Activated T-helper 2 cell treated with anti-CD3 and anti-CD28 coated beads, Interferon-gamma antibody, Interleukin-2, Interleukin-4, amounts not matched to agents 10 μg/mL and 5 μg/mL and 100 μg/mL, durations not matched to agents 14 hours and 24 hours and 36 hours (primary cell): ENCODE results near the gene CREB3L1. TPM values are rescaled to one million over a fixed set of nuclear protein-coding genes. Genes with fewer than 3 reads are reported as not detected.

Experiments
- DNase-seq: peaks from one replicate; pipeline ENCODE4 v3.0.0; 2021; ENCODE audit warnings: low spot score
- H3K27ac Mint-ChIP-seq: one replicate; pipeline ENCODE4 v1.8.0; 2021; ENCODE audit warnings: mixed read lengths
- H3K27me3 Mint-ChIP-seq: one replicate; pipeline ENCODE4 v1.8.0; 2021; ENCODE audit warnings: low read depth, mixed read lengths
- H3K36me3 Mint-ChIP-seq: one replicate; pipeline ENCODE4 v1.8.0; 2021; ENCODE audit warnings: low read depth, mixed read lengths
- H3K4me1 Mint-ChIP-seq: one replicate; pipeline ENCODE4 v1.8.0; 2021; ENCODE audit warnings: low read depth, mixed read lengths
- H3K4me3 Mint-ChIP-seq: one replicate; pipeline ENCODE4 v1.8.0; 2021; ENCODE audit warnings: low read depth, mild to moderate bottlenecking, moderate library complexity, mixed read lengths
- H3K9me3 Mint-ChIP-seq: one replicate; pipeline ENCODE4 v1.8.0; 2021; ENCODE audit warnings: mixed read lengths
- intact Hi-C: fragments of 100-400 bp; cut with micrococcal nuclease; formaldehyde crosslinking; loops from one replicate; pipeline ENCODE4 v1.15.1; 2023
- total RNA-seq: library from RNA; stranded (reverse); gene quantifications from 2 replicates; pipeline ENCODE4 v1.2.3, GENCODE V29; 2022

CREB3L1 gene
- total RNA-seq, 1 donor from 2014 or later = not detected

DNA sequence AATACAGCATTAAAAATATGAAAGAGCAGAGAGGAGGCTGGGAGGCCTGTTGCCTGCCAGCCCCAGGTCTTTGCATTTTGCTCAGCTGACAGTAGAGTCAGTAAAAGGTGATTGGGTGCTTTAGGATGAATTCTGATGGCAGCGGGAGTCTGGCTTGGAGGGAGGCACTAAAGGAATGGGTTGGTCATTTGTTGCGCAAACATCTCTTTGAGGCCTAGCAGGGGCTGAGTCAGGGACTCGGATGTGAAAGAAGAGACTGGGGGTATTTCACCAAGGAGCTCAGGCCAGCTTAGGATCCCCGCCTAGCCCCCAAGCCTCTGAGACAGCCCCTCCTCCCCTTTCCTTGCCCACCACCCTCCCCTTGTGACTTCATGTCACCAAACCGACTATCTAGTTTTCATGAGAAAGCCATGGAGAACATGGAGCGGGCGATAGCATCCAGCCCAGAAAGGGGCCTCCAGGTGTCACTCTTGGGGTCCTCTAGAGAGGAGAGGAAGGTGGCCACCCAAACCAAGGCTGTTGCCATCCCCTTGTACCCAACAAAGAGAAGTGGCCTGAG is 79.5 kb downstream of the CREB3L1 start:
- intact Hi-C loops = no loop called here
- H3K27ac Mint-ChIP-seq = no peak overlapping the region

DNA sequence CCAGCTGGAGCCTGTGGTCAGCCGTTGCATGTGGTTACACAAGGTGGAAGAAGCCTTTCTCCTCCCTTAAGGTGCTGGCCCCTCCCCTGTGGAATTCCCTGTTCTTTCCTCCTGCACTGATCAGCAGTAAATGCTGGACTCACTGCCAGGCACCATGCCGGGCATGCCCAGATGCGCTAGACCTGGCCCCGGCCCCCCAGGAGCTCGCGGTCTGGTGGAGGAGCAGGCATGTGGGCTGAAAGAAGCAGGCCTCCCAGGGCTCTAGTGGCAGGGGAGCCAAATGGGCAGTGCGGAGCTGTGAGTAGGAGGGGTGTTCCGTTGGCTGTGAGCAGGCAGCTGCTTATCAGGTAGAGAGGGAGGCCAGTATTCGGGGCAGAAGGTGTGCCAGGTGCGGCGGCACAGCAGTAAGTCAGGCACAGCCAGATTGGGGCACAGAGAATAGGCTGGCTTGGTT is 80.0 kb downstream of the CREB3L1 start:
- Mint-ChIP-seq H3K36me3 (peaks cover 11% of the 10 kb centered on the region), H3K4me3 (no peak overlapping the region), H3K4me1 (peaks cover 41% of the 10 kb centered on the region), H3K27me3 (no peaks in the 10 kb centered on the region), H3K9me3 (no peaks in the 10 kb centered on the region), H3K27ac (peak overlapping the region; percentile 5)
- no peak for DNase-seq
- intact Hi-C loops = no loop called here

More for the DNA sequence above, 79.5 kb downstream of the CREB3L1 start:
- H3K36me3 Mint-ChIP-seq = peaks cover 11% of the 10 kb centered on the region
- no peak for DNase-seq
- no peaks in the 10 kb centered on the region for H3K27me3 Mint-ChIP-seq
- H3K4me3 Mint-ChIP-seq = no peak overlapping the region
- peaks cover 40% of the 10 kb centered on the region for H3K4me1 Mint-ChIP-seq
- H3K9me3 Mint-ChIP-seq = no peaks in the 10 kb centered on the region

DNA sequence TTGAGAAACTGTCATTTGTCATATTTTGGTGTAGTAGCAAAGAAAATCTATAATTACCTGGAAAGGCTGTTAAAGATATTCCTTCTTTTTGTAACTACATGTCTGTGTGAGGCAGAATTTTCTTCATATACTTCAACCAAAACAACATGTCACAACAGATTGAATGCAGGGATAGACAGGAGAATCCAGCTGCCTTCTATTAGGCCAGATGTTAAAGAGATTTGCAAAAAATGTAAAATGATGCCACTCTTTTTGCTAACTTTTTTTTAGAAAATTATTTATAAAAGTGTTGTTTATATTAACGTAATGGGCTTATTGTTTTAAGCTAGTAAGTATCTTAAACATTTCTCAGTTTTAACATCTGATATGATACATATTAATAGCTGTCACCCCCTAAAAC is 82.5 kb downstream of the CREB3L1 start:
- H3K4me1 Mint-ChIP-seq = peaks cover 33% of the 10 kb centered on the region
- no peaks in the 10 kb centered on the region for H3K27me3 Mint-ChIP-seq
- intact Hi-C loops = no loop called here
- H3K4me3 Mint-ChIP-seq = no peak overlapping the region
- H3K36me3 Mint-ChIP-seq = peaks cover 3% of the 10 kb centered on the region
- no peak for DNase-seq
- no peak overlapping the region for H3K27ac Mint-ChIP-seq
- no peaks in the 10 kb centered on the region for H3K9me3 Mint-ChIP-seq

DNA sequence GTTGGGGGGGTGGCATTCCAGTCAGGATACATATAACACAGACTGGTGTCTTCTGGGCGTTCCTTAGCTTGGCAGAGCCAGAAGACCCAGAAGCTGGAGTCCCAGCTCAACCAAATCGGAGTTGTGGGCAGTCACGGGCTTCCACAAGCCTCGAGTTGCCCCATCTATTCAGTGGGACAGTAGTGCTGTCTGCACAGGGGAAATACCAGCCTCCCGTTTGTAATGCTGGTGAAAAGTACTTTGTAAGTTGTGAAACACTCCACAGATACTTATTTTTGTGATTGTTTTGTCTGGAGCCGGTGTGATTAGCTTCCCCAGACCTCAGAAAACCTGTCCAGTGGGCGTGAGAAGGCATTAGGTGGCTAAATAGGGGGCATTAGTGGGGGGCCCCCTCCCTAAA is 83.4 kb downstream of the CREB3L1 start:
- H3K4me1 Mint-ChIP-seq = peaks cover 33% of the 10 kb centered on the region
- no peak for DNase-seq
- H3K9me3 Mint-ChIP-seq = no peaks in the 10 kb centered on the region
- H3K36me3 Mint-ChIP-seq = peaks cover 3% of the 10 kb centered on the region
- H3K27me3 Mint-ChIP-seq = no peaks in the 10 kb centered on the region
- intact Hi-C loops = loop anchor here (1.0 kb wide), 1 partner anchor 12 kb away; no protein-coding TSS in a partner anchor
- peak overlapping the region; percentile 86 for H3K27ac Mint-ChIP-seq
- peak overlapping the region; percentile 80 for H3K4me3 Mint-ChIP-seq

DNA sequence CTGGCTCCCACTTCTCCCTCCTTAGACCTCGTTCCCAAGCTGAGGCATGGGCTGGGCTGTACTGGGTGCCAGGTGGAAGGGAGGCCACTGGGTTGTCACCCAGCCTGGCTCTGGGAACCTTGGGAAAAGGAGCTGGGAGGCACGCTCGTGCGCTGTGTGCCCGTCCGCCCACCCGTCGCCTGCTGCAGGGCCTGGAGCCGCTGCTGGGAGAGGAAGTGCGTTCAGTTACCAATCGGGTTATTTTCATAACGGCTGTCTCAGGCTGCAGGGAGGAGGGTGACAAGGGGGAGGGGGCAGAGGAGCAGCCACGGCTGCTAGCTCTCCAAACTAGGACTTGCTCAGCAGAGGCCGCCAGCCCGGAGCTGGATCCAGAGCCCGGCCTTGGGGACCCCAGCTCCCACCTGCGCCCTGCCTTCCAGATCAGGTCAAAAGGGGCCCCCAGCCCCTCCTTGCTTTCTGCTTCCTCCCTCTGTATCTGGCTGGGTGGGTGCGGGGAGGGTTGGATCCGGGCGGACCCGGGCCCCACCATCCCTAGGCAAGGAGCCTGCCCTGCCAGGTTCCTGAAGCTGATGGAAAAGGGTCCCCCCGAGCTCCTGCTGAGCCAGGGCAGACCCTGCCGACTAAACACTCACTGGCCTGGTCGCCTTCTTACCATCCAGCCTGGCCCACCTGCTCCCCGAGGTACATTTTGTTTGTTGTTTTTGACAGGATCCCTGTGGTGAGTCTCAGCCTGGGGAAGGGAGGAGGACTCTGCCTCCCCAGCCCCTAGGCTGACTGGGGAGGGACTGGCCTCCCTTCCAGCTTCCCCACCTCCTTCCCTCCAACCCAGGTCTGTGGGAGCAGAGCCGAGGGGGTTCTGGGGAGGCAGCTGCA is 84.1 kb downstream of the CREB3L1 start:
- peak; percentile 63 for DNase-seq
- peak overlapping the region; percentile 80 for H3K4me3 Mint-ChIP-seq
- no peaks in the 10 kb centered on the region for H3K9me3 Mint-ChIP-seq
- H3K4me1 Mint-ChIP-seq = peaks cover 33% of the 10 kb centered on the region
- no peaks in the 10 kb centered on the region for H3K27me3 Mint-ChIP-seq
- H3K36me3 Mint-ChIP-seq = peaks cover 3% of the 10 kb centered on the region
- peak overlapping the region; percentile 86 for H3K27ac Mint-ChIP-seq
- intact Hi-C loops = loop anchor here (1.0 kb wide), 1 partner anchor 12 kb away; no protein-coding TSS in a partner anchor

DNA sequence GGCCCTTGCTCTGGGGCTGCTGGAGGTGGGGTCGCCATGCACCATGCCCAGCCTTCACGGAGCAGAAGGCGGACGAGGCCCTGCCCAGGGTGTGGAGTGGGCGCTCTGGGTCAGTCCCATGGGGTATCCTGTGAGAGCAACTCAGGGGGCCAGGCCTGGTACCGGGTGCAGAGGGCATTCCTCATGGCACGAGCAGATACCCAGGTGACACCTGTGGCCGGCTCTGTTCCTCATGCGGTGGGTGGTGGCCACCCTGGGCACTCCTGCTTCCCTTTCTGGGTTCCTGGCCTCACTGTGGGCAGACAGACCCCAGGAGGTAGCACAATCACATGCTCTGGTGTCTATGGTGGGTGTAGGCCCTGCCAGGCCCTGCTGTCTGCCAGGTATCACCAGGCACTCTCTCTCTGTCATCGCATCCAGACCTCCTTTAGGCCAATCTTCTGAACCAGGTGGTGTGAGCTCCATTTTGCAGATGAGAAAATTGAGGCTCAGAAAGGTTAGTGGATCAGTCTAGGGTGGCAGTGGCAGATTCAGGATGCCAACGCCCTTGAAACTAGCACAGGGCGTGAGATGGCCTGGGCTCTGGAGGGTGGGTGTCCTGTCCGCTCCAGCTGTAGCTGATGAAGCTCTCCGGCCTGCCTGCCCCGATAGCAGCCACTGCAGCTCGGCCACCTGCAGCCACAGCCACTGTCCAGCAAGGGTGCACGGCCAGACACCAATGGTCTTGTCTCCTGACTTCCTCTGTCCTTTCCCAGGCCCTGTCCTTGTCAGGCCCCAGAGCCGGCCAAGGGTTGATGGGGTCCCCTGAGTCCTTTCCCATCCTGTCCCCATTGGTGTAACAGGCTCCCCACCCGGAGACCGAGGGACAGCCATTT is 84.9 kb downstream of the CREB3L1 start:
- intact Hi-C loops = no loop called here
- Mint-ChIP-seq H3K4me1 (peaks cover 33% of the 10 kb centered on the region), H3K27me3 (no peaks in the 10 kb centered on the region), H3K4me3 (peak overlapping the region; percentile 80), H3K9me3 (no peaks in the 10 kb centered on the region), H3K27ac (peak overlapping the region; percentile 49), H3K36me3 (peaks cover 6% of the 10 kb centered on the region)
- DNase-seq = no peak

DNA sequence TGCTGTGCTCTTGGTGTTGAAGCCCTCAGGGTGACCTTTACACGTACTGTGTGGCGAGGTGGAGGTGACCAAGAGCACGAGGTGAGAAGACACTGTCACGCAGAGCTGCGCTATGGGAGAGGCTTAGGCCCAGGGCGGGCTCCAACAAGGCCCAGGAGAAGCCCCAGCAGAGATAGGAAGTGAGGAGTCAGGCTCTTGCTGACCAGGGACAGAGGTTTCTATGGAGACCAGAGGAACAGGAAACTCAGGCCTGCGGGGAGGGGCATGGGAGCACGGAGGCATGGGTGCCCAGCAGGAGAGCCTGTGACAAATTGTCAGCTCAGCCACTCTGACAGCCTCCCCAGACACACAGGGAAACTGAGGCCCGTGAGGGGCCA is 85.6 kb downstream of the CREB3L1 start:
- Mint-ChIP-seq H3K4me1 (peaks cover 33% of the 10 kb centered on the region), H3K4me3 (peak overlapping the region; percentile 80), H3K27me3 (no peaks in the 10 kb centered on the region), H3K27ac (peak overlapping the region; percentile 49), H3K9me3 (no peaks in the 10 kb centered on the region), H3K36me3 (peaks cover 7% of the 10 kb centered on the region)
- DNase-seq = no peak
- intact Hi-C loops = no loop called here

DNA sequence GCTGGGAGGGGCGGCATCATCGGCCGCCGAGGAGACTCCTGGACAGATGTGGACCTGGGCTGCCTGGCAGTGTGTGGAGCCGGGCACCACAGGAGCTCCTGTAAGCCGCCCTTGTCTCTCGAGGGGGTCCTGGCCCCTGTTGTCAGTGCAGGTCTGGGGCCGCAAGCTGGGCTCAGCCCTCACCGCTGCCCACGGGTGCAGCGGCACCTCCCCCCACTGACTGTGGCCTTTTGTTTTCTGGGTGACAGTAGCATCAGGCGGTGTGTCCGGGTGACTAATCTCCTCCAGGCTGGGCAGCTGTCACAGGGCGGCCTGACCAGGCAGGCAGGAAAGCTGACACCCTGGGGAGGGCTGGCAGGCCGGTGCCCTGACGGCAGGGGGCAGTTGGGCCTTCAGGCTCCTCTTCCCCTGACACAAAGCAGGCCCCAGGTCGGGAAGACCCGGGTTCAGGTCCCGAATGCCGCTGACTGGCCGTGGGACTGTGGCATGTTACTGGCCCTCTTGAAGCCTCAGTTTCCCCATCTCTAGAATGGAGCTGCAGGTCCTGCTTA is 86.1 kb downstream of the CREB3L1 start:
- Mint-ChIP-seq H3K27me3 (no peaks in the 10 kb centered on the region), H3K4me1 (peaks cover 33% of the 10 kb centered on the region), H3K9me3 (no peaks in the 10 kb centered on the region), H3K27ac (no peak overlapping the region), H3K36me3 (peaks cover 10% of the 10 kb centered on the region), H3K4me3 (no peak overlapping the region)
- intact Hi-C loops = no loop called here
- DNase-seq = no peak

DNA sequence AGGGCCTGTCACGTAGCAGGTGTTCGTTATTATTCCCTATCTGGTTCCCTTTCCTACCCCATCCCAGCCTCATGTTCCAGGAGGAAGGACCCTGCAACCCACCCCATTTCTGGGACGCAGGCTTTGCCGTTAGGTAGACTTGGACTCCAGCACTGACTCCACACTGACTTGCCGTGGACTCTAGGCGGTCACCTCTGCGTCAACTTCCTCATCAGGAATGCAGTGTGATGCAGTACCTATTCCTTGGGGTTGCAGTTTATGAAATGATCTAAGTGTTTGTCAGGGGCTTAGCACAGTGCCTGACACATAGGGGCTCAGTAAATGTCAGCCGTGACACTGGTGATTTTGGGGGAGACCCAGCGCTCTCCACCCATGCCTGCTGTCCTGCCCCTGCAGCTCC is 86.6 kb downstream of the CREB3L1 start:
- no peak overlapping the region for H3K4me3 Mint-ChIP-seq
- H3K27me3 Mint-ChIP-seq = no peaks in the 10 kb centered on the region
- DNase-seq = no peak
- peak overlapping the region; percentile 22 for H3K27ac Mint-ChIP-seq
- intact Hi-C loops = no loop called here
- peaks cover 30% of the 10 kb centered on the region for H3K4me1 Mint-ChIP-seq
- H3K9me3 Mint-ChIP-seq = no peaks in the 10 kb centered on the region
- peaks cover 16% of the 10 kb centered on the region for H3K36me3 Mint-ChIP-seq

DNA sequence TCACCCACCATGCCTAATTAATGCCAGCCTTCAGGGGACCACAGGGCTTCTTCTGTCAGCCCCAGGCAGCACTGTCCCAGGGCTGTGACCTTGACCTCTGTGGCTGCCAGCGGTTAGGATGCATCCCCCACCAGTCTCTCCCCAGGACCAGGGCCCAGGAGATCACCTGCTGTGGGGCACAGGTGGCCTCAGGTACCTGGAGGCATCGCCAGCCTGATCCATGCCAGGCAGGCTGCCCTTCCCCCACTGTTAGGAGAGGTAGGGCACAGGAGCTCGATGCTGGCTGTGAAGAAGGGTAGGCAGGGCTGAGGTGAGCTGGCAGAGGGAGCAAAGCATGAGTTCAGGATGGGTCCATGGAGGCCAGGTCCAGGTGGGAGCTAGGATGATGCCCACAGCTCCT is 87.3 kb downstream of the CREB3L1 start:
- intact Hi-C loops = no loop called here
- Mint-ChIP-seq H3K36me3 (peaks cover 22% of the 10 kb centered on the region), H3K4me3 (no peak overlapping the region), H3K9me3 (no peaks in the 10 kb centered on the region), H3K27ac (peak overlapping the region; percentile 53), H3K27me3 (no peaks in the 10 kb centered on the region), H3K4me1 (peaks cover 30% of the 10 kb centered on the region)
- no peak for DNase-seq

DNA sequence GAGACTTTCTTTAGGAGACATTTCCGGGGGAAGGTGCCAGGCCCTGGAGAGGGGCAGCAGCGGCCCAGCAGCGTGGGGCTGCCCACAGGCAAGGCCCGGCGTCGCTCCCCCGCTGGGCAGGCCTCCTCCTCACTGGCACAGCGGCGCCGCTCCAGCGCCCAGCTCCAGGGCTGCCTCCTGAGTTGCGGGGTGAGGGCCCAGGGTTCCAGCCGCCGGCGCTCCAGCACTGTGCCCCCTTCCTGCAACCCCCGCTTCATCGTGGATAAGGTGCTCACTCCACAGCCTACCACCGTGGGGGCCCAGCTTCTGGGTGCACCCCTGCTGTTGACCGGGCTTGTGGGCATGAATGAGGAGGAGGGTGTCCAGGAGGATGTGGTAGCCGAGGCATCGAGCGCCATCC is 88.8 kb downstream of the CREB3L1 start:
- DNase-seq = no peak
- no peak overlapping the region for H3K4me3 Mint-ChIP-seq
- intact Hi-C loops = no loop called here
- H3K9me3 Mint-ChIP-seq = no peaks in the 10 kb centered on the region
- H3K4me1 Mint-ChIP-seq = peaks cover 23% of the 10 kb centered on the region
- H3K36me3 Mint-ChIP-seq = peaks cover 28% of the 10 kb centered on the region
- no peaks in the 10 kb centered on the region for H3K27me3 Mint-ChIP-seq
- H3K27ac Mint-ChIP-seq = no peak overlapping the region

DNA sequence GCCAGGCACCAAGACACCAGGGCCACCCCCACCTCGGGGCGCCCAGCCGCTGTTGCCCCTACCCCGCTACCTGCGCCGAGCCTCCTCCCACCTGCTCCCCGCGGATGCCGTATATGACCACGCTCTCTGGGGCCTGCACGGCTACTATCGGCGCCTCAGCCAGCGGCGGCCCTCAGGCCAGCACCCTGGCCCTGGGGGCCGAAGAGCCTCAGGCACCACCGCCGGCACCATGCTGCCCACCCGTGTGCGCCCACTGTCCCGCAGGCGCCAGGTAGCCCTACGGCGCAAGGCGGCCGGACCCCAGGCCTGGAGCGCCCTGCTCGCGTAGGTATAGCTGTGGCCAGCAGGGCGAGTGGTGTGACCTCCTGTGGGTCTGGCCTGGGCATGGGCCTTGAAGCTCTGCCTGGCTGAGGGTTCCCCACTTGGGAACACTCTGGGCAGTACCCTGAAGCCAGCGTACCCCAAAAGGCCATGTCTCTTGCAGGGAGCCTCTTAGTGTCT is 89.2 kb downstream of the CREB3L1 start:
- intact Hi-C loops = loop anchor here (1.0 kb wide), 1 partner anchor 17 kb away; no protein-coding TSS in a partner anchor
- Mint-ChIP-seq H3K27me3 (no peaks in the 10 kb centered on the region), H3K9me3 (no peaks in the 10 kb centered on the region), H3K4me1 (peaks cover 20% of the 10 kb centered on the region), H3K4me3 (no peak overlapping the region), H3K27ac (no peak overlapping the region), H3K36me3 (peaks cover 32% of the 10 kb centered on the region)
- DNase-seq = no peak
